SH-SY5Y (cell line): Measurements from ENCODE around the gene IFNL1.

Experiments
- GATA2 ChIP-seq: IDR thresholded peaks from 2 replicates; pipeline ENCODE4 v1.6.1; 2011; ENCODE audit warnings: mild to moderate bottlenecking, low read depth, low read length
- GATA3 ChIP-seq: IDR thresholded peaks from 2 replicates; pipeline ENCODE4 v1.6.1; 2011; ENCODE audit warnings: low read depth, mild to moderate bottlenecking, low read length, moderate library complexity

The IFNL1 gene

GRCh38 chr19:39301021-39301420, 4.8 kb downstream of the IFNL1 start:
- no peak for TF ChIP-seq GATA3

- TF ChIP-seq GATA3 (no peak), GATA2 (no peak)
These were observed 5.4 kb downstream of the IFNL1 start for GRCh38 chr19:39301562-39301961.

GRCh38 chr19:39303373-39304184, 7.4 kb downstream of the IFNL1 start:
- TF ChIP-seq GATA2 (no peak), GATA3 (no peak)

- TF ChIP-seq GATA2 (no peak), GATA3 (no peak)
These were observed 7.9 kb downstream of the IFNL1 start for GRCh38 chr19:39304185-39304513.

- TF ChIP-seq GATA2 (no peak), GATA3 (no peak)
These were observed 8.7 kb downstream of the IFNL1 start for GRCh38 chr19:39304701-39305571.

GRCh38 chr19:39306075-39306474, 9.9 kb downstream of the IFNL1 start:
- no peak for TF ChIP-seq GATA2
- TF ChIP-seq GATA3 = no peak

GRCh38 chr19:39307046-39307821, 11.0 kb downstream of the IFNL1 start:
- TF ChIP-seq GATA2 (no peak), GATA3 (no peak)

- TF ChIP-seq GATA3 = no peak
- TF ChIP-seq GATA2 = no peak
These were observed 11.8 kb downstream of the IFNL1 start for GRCh38 chr19:39307822-39308530.

GRCh38 chr19:39308531-39309304, 12.5 kb downstream of the IFNL1 start:
- TF ChIP-seq GATA2 = no peak
- TF ChIP-seq GATA3 = no peak

GRCh38 chr19:39310558-39311311, 14.5 kb downstream of the IFNL1 start:
- TF ChIP-seq GATA3 (no peak), GATA2 (no peak)

GRCh38 chr19:39314016-39314728, 18.0 kb downstream of the IFNL1 start:
- no peak for TF ChIP-seq GATA2
- TF ChIP-seq GATA3 = no peak

GRCh38 chr19:39315933-39316332, 19.7 kb downstream of the IFNL1 start:
- TF ChIP-seq GATA3 (no peak), GATA2 (no peak)

GRCh38 chr19:39316627-39317321, 20.6 kb downstream of the IFNL1 start:
- TF ChIP-seq GATA2 (no peak), GATA3 (no peak)
